Measurements from ENCODE around the gene MITF. TPM values are rescaled to one million over a fixed set of nuclear protein-coding genes. Genes with fewer than 3 reads are reported as not detected.

The MITF gene
- total RNA-seq, 1 donor from 2014 or later = 6.0 TPM

GRCh38 chr3:69766638-69767037 lies 27.4 kb downstream of the MITF start:
- H2AFZ ChIP-seq (ENCODE audit: low read depth, low read length) = no peak overlapping the region
- H3K4me1 ChIP-seq (ENCODE audit: insufficient read depth, low read length) = peaks cover 37% of the 10 kb centered on the region
- H3K79me2 ChIP-seq (ENCODE audit: insufficient read depth, low read length) = no peaks in the 10 kb centered on the region
- H3K4me1 Mint-ChIP-seq (ENCODE audit: low read depth, unreplicated experiment) = peaks cover 59% of the 10 kb centered on the region
- H3K27me3 ChIP-seq (ENCODE audit: insufficient read depth, low read length) = no peaks in the 10 kb centered on the region
- no peaks in the 10 kb centered on the region for H3K9me3 Mint-ChIP-seq (ENCODE audit: unreplicated experiment)
- H3K4me3 Mint-ChIP-seq (ENCODE audit: unreplicated experiment) = no peak overlapping the region
- H3K9ac ChIP-seq (ENCODE audit: low read length) = no peak overlapping the region
- no peaks in the 10 kb centered on the region for H3K27me3 Mint-ChIP-seq (ENCODE audit: low read depth, unreplicated experiment)
- H3K4me2 ChIP-seq (ENCODE audit: low read length) = no peak overlapping the region
- TF ChIP-seq EZH2 (IDR thresholded peaks at IDR 0.05; ENCODE audit: insufficient read depth, low read length) = no peak
- TF ChIP-seq, protein P1, sequence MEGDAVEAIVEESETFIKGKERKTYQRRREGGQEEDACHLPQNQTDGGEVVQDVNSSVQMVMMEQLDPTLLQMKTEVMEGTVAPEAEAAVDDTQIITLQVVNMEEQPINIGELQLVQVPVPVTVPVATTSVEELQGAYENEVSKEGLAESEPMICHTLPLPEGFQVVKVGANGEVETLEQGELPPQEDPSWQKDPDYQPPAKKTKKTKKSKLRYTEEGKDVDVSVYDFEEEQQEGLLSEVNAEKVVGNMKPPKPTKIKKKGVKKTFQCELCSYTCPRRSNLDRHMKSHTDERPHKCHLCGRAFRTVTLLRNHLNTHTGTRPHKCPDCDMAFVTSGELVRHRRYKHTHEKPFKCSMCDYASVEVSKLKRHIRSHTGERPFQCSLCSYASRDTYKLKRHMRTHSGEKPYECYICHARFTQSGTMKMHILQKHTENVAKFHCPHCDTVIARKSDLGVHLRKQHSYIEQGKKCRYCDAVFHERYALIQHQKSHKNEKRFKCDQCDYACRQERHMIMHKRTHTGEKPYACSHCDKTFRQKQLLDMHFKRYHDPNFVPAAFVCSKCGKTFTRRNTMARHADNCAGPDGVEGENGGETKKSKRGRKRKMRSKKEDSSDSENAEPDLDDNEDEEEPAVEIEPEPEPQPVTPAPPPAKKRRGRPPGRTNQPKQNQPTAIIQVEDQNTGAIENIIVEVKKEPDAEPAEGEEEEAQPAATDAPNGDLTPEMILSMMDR (IDR thresholded peaks at IDR 0.05; ENCODE audit: insufficient read depth, low read depth, low read length) = no peak
- no peak for FAIRE-seq
- H3K27ac Mint-ChIP-seq (ENCODE audit: unreplicated experiment) = no peak overlapping the region
- no peaks in the 10 kb centered on the region for H3K9me3 ChIP-seq (ENCODE audit: insufficient read depth, low read depth, low read length)
- no peak for DNase-seq (ENCODE audit: low read depth)
- H3K4me3 ChIP-seq (ENCODE audit: insufficient read depth, low read depth, low read length) = no peak overlapping the region
- peaks cover 2% of the 10 kb centered on the region for H3K36me3 Mint-ChIP-seq (ENCODE audit: low read depth, unreplicated experiment)
- H3K27ac ChIP-seq (ENCODE audit: low read depth, low read length) = no peak overlapping the region
- no peaks in the 10 kb centered on the region for H4K20me1 ChIP-seq (ENCODE audit: insufficient read depth, low read length)
- H3K36me3 ChIP-seq (ENCODE audit: insufficient read depth, low read length) = no peaks in the 10 kb centered on the region

DNA sequence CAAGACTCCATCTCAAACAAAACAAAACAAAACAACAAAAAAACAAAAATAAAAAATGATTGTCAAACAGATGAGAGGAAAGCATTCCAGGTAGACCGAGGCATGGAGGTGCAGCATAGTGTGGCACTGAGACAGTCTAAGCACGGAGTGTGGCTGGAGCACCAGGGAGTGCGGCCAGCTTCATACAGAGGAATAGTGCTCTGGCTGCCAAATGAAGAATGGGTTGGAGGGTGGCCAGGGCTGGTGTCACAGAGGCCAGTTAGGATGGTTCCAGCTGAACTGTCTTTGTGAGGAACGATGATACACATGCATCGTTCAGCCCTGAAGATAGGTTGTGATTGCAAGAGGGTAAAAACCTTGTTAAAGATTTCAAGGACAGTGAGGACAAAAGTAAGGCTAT lies 28.3 kb downstream of the MITF start:
- DNase-seq (ENCODE audit: low read depth) (no peak), FAIRE-seq (no peak)
- H3K36me3 ChIP-seq (ENCODE audit: insufficient read depth, low read length) = no peaks in the 10 kb centered on the region
- no peak overlapping the region for H3K4me2 ChIP-seq (ENCODE audit: low read length)
- Mint-ChIP-seq H3K4me1 (ENCODE audit: low read depth, unreplicated experiment) (peaks cover 53% of the 10 kb centered on the region), H3K9me3 (ENCODE audit: unreplicated experiment) (no peaks in the 10 kb centered on the region), H3K27ac (ENCODE audit: unreplicated experiment) (no peak overlapping the region), H3K4me3 (ENCODE audit: unreplicated experiment) (no peak overlapping the region), H3K27me3 (ENCODE audit: low read depth, unreplicated experiment) (no peaks in the 10 kb centered on the region), H3K36me3 (ENCODE audit: low read depth, unreplicated experiment) (peaks cover 2% of the 10 kb centered on the region)
- H3K27ac ChIP-seq (ENCODE audit: low read depth, low read length) = no peak overlapping the region
- H3K4me3 ChIP-seq (ENCODE audit: insufficient read depth, low read depth, low read length) = no peak overlapping the region
- H3K4me1 ChIP-seq (ENCODE audit: insufficient read depth, low read length) = peaks cover 30% of the 10 kb centered on the region
- H4K20me1 ChIP-seq (ENCODE audit: insufficient read depth, low read length) = no peaks in the 10 kb centered on the region
- H3K9ac ChIP-seq (ENCODE audit: low read length) = no peak overlapping the region
- no peak for TF ChIP-seq EZH2 (IDR thresholded peaks at IDR 0.05; ENCODE audit: insufficient read depth, low read length)
- TF ChIP-seq, protein P1 (IDR thresholded peaks at IDR 0.05; ENCODE audit: insufficient read depth, low read depth, low read length) = no peak
- no peaks in the 10 kb centered on the region for H3K79me2 ChIP-seq (ENCODE audit: insufficient read depth, low read length)
- no peak overlapping the region for H2AFZ ChIP-seq (ENCODE audit: low read depth, low read length)
- H3K9me3 ChIP-seq (ENCODE audit: insufficient read depth, low read depth, low read length) = no peaks in the 10 kb centered on the region
- no peaks in the 10 kb centered on the region for H3K27me3 ChIP-seq (ENCODE audit: insufficient read depth, low read length)

GRCh38 chr3:69768438-69768837 lies 29.2 kb downstream of the MITF start:
- peaks cover 2% of the 10 kb centered on the region for H3K36me3 Mint-ChIP-seq (ENCODE audit: low read depth, unreplicated experiment)
- no peak overlapping the region for H3K27ac Mint-ChIP-seq (ENCODE audit: unreplicated experiment)
- Histone ChIP-seq H3K4me1 (ENCODE audit: insufficient read depth, low read length) (peaks cover 26% of the 10 kb centered on the region), H2AFZ (ENCODE audit: low read depth, low read length) (no peak overlapping the region), H3K36me3 (ENCODE audit: insufficient read depth, low read length) (no peaks in the 10 kb centered on the region), H4K20me1 (ENCODE audit: insufficient read depth, low read length) (no peaks in the 10 kb centered on the region), H3K9me3 (ENCODE audit: insufficient read depth, low read depth, low read length) (no peaks in the 10 kb centered on the region), H3K79me2 (ENCODE audit: insufficient read depth, low read length) (no peaks in the 10 kb centered on the region), H3K4me2 (ENCODE audit: low read length) (no peak overlapping the region), H3K4me3 (ENCODE audit: insufficient read depth, low read depth, low read length) (no peak overlapping the region), H3K27me3 (ENCODE audit: insufficient read depth, low read length) (no peaks in the 10 kb centered on the region), H3K27ac (ENCODE audit: low read depth, low read length) (no peak overlapping the region), H3K9ac (ENCODE audit: low read length) (no peak overlapping the region)
- DNase-seq (ENCODE audit: low read depth) = no peak
- no peak for FAIRE-seq
- no peaks in the 10 kb centered on the region for H3K9me3 Mint-ChIP-seq (ENCODE audit: unreplicated experiment)
- TF ChIP-seq, protein P1 (IDR thresholded peaks at IDR 0.05; ENCODE audit: insufficient read depth, low read depth, low read length) = no peak
- no peak for TF ChIP-seq EZH2 (IDR thresholded peaks at IDR 0.05; ENCODE audit: insufficient read depth, low read length)
- H3K4me3 Mint-ChIP-seq (ENCODE audit: unreplicated experiment) = no peak overlapping the region
- no peaks in the 10 kb centered on the region for H3K27me3 Mint-ChIP-seq (ENCODE audit: low read depth, unreplicated experiment)
- H3K4me1 Mint-ChIP-seq (ENCODE audit: low read depth, unreplicated experiment) = peaks cover 52% of the 10 kb centered on the region
